ENCODE results near the gene DENND10. TPM values are rescaled to one million over a fixed set of nuclear protein-coding genes. Genes with fewer than 3 reads are reported as not detected.

The DENND10 gene
- total and polyA plus RNA-seq, 2 experiments from 2014 or later: 41.4 to 41.8 TPM

- no peak for TF ChIP-seq ZNF462 (CRISPR knock-in tag; IDR thresholded peaks at IDR 0.05)
- TF ChIP-seq ETS1 (IDR thresholded peaks at IDR 0.05): no peak
- TF ChIP-seq JUNB (IDR thresholded peaks at IDR 0.05; ENCODE audit: unreplicated experiment): no peak
- TF ChIP-seq NANOG (IDR thresholded peaks at IDR 0.05; ENCODE audit: borderline replicate concordance): no peak
- TF ChIP-seq EZH2phosphoT487 (IDR thresholded peaks at IDR 0.05; ENCODE audit: unreplicated experiment): no peak
- no peak for TF ChIP-seq ZNF331 (CRISPR knock-in tag; IDR thresholded peaks at IDR 0.05; ENCODE audit: low read depth)
- TF ChIP-seq CTCF (conservative IDR thresholded peaks at IDR 0.05; ENCODE audit: low read depth in 2 of 2): no peak
- no peak for TF ChIP-seq POLR2AphosphoS5 (IDR thresholded peaks at IDR 0.05; ENCODE audit: low read depth)
Measured at GRCh38 chr10:119174109-119174508, 70.2 kb downstream of the DENND10 start (continued).

Data from GM23338 (cell line).